Ectodermal cell (in vitro differentiated cells): Measurements from ENCODE around the gene FHIT.

Source experiments
- H3K27ac ChIP-seq: 2 replicates; pipeline ENCODE4 v1.7.0; 2013; ENCODE audit warnings: mild to moderate bottlenecking, low read depth, low read length; ENCODE audit not compliant: insufficient read depth, poor library complexity, severe bottlenecking
- H3K27me3 ChIP-seq: 2 replicates; pipeline ENCODE4 v1.7.0; 2013; ENCODE audit warnings: mild to moderate bottlenecking, low read length; ENCODE audit not compliant: insufficient read depth, control insufficient read depth, poor library complexity, severe bottlenecking
- H3K36me3 ChIP-seq: one replicate; pipeline ENCODE4 v1.7.0; 2013; ENCODE audit warnings: low read length; ENCODE audit not compliant: control insufficient read depth, insufficient read depth
- H3K4me1 ChIP-seq: one replicate; pipeline ENCODE4 v1.7.0; 2013; ENCODE audit warnings: low read length; ENCODE audit not compliant: control insufficient read depth, insufficient read depth
- H3K4me3 ChIP-seq: 2 replicates; pipeline ENCODE4 v1.7.0; 2013; ENCODE audit warnings: low read depth, low read length, control low read depth; ENCODE audit not compliant: insufficient read depth
- H3K9me3 ChIP-seq: 2 replicates; pipeline ENCODE4 v1.7.0; 2013; ENCODE audit warnings: mild to moderate bottlenecking, low read length, moderate library complexity; ENCODE audit not compliant: control insufficient read depth
- WGBS, 2 experiments: methylation state at CpG; one replicate each; pipeline ENCODE4 v1.1.7; 2013; ENCODE audit warnings: missing lambda C conversion rate in 2 of 2; 5-methylcytosine and 5-hydroxymethylcytosine counted together

Gene FHIT

GRCh38 chr3:60504827-60505457 lies 746.3 kb downstream of the FHIT start:
- Histone ChIP-seq H3K27me3 (no peaks in the 10 kb centered on the region), H3K4me3 (no peak overlapping the region)

DNA sequence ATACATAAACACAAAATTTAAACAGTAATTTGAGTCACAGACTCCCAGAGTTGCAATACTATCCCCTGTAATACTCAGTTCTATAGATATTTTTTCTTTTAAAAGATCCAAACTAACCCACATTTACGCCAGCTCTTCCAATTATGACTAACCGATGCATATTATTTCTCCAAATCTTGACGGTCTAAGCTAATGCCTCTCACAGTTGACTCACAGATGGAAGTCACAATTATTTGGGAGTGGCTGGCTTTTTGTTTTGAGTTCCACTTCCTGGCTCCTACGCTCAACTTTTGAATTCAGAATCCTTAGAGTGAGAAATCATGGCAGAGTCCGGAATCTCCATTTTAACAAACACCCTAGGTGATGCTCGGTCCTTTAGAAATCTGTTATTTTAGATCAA lies 749.9 kb downstream of the FHIT start:
- 88 to 98% methylated on average over 6 of the region's 6 CpGs for WGBS, 2 experiments
- Histone ChIP-seq H3K36me3 (no peaks in the 10 kb centered on the region), H3K27me3 (no peaks in the 10 kb centered on the region), H3K9me3 (no peaks in the 10 kb centered on the region), H3K27ac (no peak overlapping the region), H3K4me3 (no peak overlapping the region), H3K4me1 (no peaks in the 10 kb centered on the region)

More at GRCh38 chr3:60504827-60505457, 746.3 kb downstream of the FHIT start:
- no peaks in the 10 kb centered on the region for H3K4me1 ChIP-seq
- H3K36me3 ChIP-seq: no peaks in the 10 kb centered on the region
- WGBS, 2 experiments: 95% methylated on average over 1 of the region's 1 CpG
- no peaks in the 10 kb centered on the region for H3K9me3 ChIP-seq
- H3K27ac ChIP-seq: no peak overlapping the region

- no peak overlapping the region for H3K4me3 ChIP-seq
- H3K27me3 ChIP-seq: no peaks in the 10 kb centered on the region
- H3K4me1 ChIP-seq: no peaks in the 10 kb centered on the region
- H3K9me3 ChIP-seq: no peaks in the 10 kb centered on the region
- H3K27ac ChIP-seq: no peak overlapping the region
- 100% methylated on average over 1 of the region's 1 CpG; no CpG with 5 or more reads in 1 of the 2 experiments for WGBS, 2 experiments
- no peaks in the 10 kb centered on the region for H3K36me3 ChIP-seq
These were observed 753.4 kb downstream of the FHIT start for GRCh38 chr3:60497902-60498301.

- no peak overlapping the region for H3K4me3 ChIP-seq
- no peaks in the 10 kb centered on the region for H3K27me3 ChIP-seq
- no peaks in the 10 kb centered on the region for H3K9me3 ChIP-seq
- H3K27ac ChIP-seq: no peak overlapping the region
- H3K36me3 ChIP-seq: no peaks in the 10 kb centered on the region
- no peaks in the 10 kb centered on the region for H3K4me1 ChIP-seq
- WGBS, 2 experiments: 82 to 94% methylated on average over 1 of the region's 2 CpGs
These were observed 760.3 kb downstream of the FHIT start for GRCh38 chr3:60490992-60491391.

DNA sequence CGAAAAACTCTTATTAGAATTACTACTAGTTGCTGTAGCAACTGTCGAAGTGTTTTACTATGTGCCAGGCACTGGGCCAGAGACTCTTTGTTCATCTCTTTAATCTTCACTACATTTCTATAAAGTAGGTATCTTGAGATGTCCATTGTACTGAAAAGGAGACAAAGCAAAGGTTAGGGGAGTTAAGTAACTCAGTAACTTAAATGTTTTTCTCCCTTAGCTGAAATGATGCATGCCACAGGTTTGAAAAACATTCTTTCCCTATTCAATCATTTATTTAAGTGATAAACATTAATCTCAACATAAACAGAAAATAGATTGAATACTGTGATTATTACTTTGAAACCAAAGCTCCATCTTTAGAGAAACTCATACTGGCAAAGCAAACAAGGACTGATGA lies 776.2 kb downstream of the FHIT start:
- WGBS, 2 experiments: 96 to 100% methylated on average over 1 to 2 of the region's 2 CpGs
- Histone ChIP-seq H3K9me3 (no peaks in the 10 kb centered on the region), H3K4me1 (no peaks in the 10 kb centered on the region), H3K36me3 (no peaks in the 10 kb centered on the region), H3K27ac (no peak overlapping the region), H3K27me3 (no peaks in the 10 kb centered on the region), H3K4me3 (no peak overlapping the region)

GRCh38 chr3:60469481-60469880 lies 781.8 kb downstream of the FHIT start:
- WGBS, 2 experiments: 92% methylated on average over 1 of the region's 1 CpG
- Histone ChIP-seq H3K36me3 (no peaks in the 10 kb centered on the region), H3K27ac (no peak overlapping the region), H3K9me3 (peaks cover 1% of the 10 kb centered on the region), H3K4me1 (no peaks in the 10 kb centered on the region), H3K27me3 (no peaks in the 10 kb centered on the region), H3K4me3 (no peak overlapping the region)

DNA sequence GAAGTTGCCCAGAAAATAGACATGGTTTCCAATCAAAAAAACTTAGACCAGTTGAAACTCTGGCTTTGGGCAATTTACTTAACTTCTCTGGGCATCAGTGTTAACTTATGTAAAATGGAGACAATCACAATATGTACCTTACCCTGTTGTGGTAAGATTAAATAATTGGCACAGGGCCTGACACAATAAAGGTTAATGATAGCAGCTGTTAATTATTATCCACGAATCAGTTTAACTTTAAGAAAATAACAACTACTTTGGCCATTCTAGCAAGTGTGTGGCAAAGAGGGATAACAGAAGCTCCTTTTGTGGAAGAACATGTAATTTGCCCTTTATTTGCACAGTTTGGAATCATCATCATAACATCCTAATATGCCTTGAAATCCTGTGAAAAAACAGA lies 787.6 kb downstream of the FHIT start:
- Histone ChIP-seq H3K9me3 (peaks cover 2% of the 10 kb centered on the region), H3K4me1 (no peaks in the 10 kb centered on the region), H3K4me3 (no peak overlapping the region), H3K27me3 (no peaks in the 10 kb centered on the region), H3K27ac (no peak overlapping the region), H3K36me3 (no peaks in the 10 kb centered on the region)
- WGBS, 2 experiments: 100% methylated on average over 1 of the region's 1 CpG

DNA sequence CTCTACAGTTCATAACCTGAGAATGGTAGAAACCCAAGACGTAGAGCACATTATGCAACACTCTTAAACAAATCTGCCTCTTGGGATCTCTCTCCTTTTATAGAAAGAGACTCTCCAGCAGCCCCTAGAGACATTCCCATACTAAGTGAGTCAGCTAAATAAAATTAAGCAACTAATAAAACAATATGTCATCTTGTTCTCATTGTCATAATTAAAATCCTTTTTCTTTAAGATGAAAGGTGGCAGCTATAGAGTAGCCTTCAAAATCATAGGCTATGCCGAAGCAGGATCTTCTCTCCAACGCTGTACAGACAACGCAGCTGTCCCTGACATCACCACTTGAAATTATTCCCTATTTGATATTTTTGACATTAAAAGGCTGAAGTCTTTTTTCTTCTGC lies 790.0 kb downstream of the FHIT start:
- H3K27me3 ChIP-seq: no peaks in the 10 kb centered on the region
- WGBS, 2 experiments: 91 to 92% methylated on average over 4 of the region's 4 CpGs
- H3K36me3 ChIP-seq: no peaks in the 10 kb centered on the region
- no peak overlapping the region for H3K27ac ChIP-seq
- H3K9me3 ChIP-seq: peaks cover 2% of the 10 kb centered on the region
- no peaks in the 10 kb centered on the region for H3K4me1 ChIP-seq
- no peak overlapping the region for H3K4me3 ChIP-seq

- 89 to 91% methylated on average over 2 of the region's 2 CpGs for WGBS, 2 experiments
- no peaks in the 10 kb centered on the region for H3K36me3 ChIP-seq
- H3K4me1 ChIP-seq: no peaks in the 10 kb centered on the region
- H3K27me3 ChIP-seq: no peaks in the 10 kb centered on the region
- H3K4me3 ChIP-seq: no peak overlapping the region
- no peaks in the 10 kb centered on the region for H3K9me3 ChIP-seq
- no peak overlapping the region for H3K27ac ChIP-seq
These were observed 795.1 kb downstream of the FHIT start for GRCh38 chr3:60456180-60456579.

DNA sequence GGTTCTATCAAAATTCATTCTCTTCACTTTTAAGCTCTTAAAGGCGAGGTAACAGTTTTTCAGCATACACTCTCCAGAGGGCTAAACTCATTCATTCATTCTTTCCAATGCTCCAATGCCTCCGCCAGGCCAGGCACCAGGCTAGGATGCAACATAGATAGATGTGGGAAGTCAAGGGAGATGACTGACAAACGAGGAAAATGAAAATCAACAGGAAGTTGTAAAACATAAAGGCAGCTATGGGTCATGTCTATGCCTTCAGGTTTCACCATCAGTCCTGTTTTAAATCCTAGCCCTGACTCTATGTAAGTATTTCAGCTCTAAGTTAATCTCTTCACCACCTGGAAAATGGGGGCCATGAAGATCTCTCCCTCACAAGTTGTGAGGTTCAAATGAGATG lies 797.9 kb downstream of the FHIT start:
- WGBS, 2 experiments: 87 to 95% methylated on average over 3 of the region's 3 CpGs
- Histone ChIP-seq H3K4me3 (no peak overlapping the region), H3K9me3 (no peaks in the 10 kb centered on the region), H3K27me3 (no peaks in the 10 kb centered on the region), H3K4me1 (no peaks in the 10 kb centered on the region), H3K36me3 (no peaks in the 10 kb centered on the region), H3K27ac (no peak overlapping the region)

GRCh38 chr3:60448696-60449095 lies 802.6 kb downstream of the FHIT start:
- H3K9me3 ChIP-seq: no peaks in the 10 kb centered on the region
- no peak overlapping the region for H3K4me3 ChIP-seq
- no peaks in the 10 kb centered on the region for H3K4me1 ChIP-seq
- no peaks in the 10 kb centered on the region for H3K27me3 ChIP-seq
- WGBS, 2 experiments: 100% methylated on average over 3 of the region's 3 CpGs
- H3K36me3 ChIP-seq: no peaks in the 10 kb centered on the region
- H3K27ac ChIP-seq: no peak overlapping the region
